ENCODE results near the gene WNT3.

WNT3 gene

GRCh38 chr17:46733837-46734475, 84.5 kb downstream of the WNT3 start:
- H3K27ac Mint-ChIP-seq = no peak overlapping the region
- H3K4me3 Mint-ChIP-seq = no peak overlapping the region
- H3K27me3 Mint-ChIP-seq = no peaks in the 10 kb centered on the region
- H3K9me3 Mint-ChIP-seq = no peaks in the 10 kb centered on the region
- H3K4me1 Mint-ChIP-seq (ENCODE audit: low read depth) = peaks cover 2% of the 10 kb centered on the region
- peaks cover 18% of the 10 kb centered on the region for H3K36me3 Mint-ChIP-seq (ENCODE audit: low read depth)

DNA sequence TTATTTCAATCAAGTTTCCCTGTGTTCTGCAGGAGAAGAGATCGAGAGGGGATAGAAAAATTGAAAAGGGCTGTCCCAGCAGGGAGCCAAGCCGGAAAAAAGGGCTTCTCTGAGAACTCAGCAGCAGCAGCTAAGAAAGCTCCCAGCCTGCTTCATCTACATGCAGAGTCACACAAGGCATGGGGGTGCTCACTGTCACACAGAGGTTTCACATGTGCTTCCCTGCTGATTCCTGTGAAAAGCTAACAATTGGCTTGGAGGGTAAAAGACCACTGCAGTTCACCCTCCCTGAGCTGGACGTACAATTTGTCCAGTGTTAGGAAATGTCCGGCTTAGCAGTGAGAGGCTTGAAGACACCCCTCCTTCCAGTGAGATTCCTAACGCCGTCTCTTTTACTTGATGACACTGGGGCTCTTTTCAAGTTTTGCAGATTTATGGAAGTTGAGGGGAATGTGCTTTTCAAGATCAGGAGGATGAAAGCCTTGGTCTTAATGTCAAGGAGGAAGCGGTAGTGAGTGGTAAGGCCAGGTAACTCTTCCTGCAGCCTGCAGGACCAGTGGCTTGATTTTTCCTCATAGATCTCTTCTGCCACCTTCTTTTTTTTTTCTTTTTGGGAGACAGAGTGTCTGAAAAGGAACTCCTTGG, 85.6 kb downstream of the WNT3 start:
- Mint-ChIP-seq H3K9me3 (no peaks in the 10 kb centered on the region), H3K27ac (no peak overlapping the region), H3K4me1 (ENCODE audit: low read depth) (peaks cover 2% of the 10 kb centered on the region), H3K4me3 (no peak overlapping the region), H3K27me3 (no peaks in the 10 kb centered on the region), H3K36me3 (ENCODE audit: low read depth) (peaks cover 22% of the 10 kb centered on the region)

GRCh38 chr17:46732160-46732559, 86.3 kb downstream of the WNT3 start:
- H3K36me3 Mint-ChIP-seq (ENCODE audit: low read depth) = peaks cover 27% of the 10 kb centered on the region
- H3K27ac Mint-ChIP-seq = no peak overlapping the region
- peaks cover 2% of the 10 kb centered on the region for H3K4me1 Mint-ChIP-seq (ENCODE audit: low read depth)
- no peaks in the 10 kb centered on the region for H3K27me3 Mint-ChIP-seq
- H3K4me3 Mint-ChIP-seq = no peak overlapping the region
- H3K9me3 Mint-ChIP-seq = no peaks in the 10 kb centered on the region

DNA sequence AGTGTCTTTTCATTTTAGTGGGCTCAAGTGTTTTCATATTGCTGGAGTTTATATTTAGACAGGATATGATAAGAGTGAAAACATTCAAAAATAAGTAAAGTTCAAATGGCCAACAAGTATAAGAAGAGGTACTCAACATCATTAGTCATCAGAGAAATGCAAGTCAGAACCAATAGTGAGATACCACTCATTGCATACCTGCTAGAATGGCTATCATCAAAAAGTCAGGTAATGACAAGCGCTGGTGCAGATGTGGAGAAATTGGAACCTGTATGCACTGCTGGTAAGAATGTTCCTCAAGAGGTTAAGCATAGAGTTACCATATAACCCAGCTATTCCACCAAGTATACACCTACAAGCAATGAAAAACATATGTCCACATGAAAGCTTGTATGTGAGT, 87.8 kb downstream of the WNT3 start:
- H3K4me1 Mint-ChIP-seq (ENCODE audit: low read depth) = peaks cover 2% of the 10 kb centered on the region
- H3K27ac Mint-ChIP-seq = no peak overlapping the region
- H3K27me3 Mint-ChIP-seq = no peaks in the 10 kb centered on the region
- H3K36me3 Mint-ChIP-seq (ENCODE audit: low read depth) = peaks cover 28% of the 10 kb centered on the region
- no peaks in the 10 kb centered on the region for H3K9me3 Mint-ChIP-seq
- no peak overlapping the region for H3K4me3 Mint-ChIP-seq

DNA sequence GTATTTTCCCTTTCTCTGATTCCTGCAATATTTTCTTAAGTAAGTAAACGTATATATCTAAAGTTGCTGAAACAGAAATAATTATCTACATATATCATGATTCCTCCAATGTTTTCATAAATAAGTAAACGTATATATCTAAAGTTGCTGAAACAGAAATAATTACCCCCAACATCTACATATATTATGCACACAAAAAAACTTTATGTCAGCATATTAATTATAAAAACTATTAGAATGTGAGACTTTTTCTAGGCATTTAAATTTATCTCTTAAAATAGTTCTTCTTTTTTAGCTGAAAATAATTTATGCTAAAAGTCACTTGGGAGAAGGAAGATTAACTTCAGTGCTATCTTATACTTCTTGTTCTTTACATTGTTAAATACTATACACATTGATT, 88.5 kb downstream of the WNT3 start:
- Mint-ChIP-seq H3K9me3 (no peaks in the 10 kb centered on the region), H3K4me3 (no peak overlapping the region), H3K4me1 (ENCODE audit: low read depth) (no peaks in the 10 kb centered on the region), H3K27ac (no peak overlapping the region), H3K36me3 (ENCODE audit: low read depth) (peaks cover 28% of the 10 kb centered on the region), H3K27me3 (no peaks in the 10 kb centered on the region)

DNA sequence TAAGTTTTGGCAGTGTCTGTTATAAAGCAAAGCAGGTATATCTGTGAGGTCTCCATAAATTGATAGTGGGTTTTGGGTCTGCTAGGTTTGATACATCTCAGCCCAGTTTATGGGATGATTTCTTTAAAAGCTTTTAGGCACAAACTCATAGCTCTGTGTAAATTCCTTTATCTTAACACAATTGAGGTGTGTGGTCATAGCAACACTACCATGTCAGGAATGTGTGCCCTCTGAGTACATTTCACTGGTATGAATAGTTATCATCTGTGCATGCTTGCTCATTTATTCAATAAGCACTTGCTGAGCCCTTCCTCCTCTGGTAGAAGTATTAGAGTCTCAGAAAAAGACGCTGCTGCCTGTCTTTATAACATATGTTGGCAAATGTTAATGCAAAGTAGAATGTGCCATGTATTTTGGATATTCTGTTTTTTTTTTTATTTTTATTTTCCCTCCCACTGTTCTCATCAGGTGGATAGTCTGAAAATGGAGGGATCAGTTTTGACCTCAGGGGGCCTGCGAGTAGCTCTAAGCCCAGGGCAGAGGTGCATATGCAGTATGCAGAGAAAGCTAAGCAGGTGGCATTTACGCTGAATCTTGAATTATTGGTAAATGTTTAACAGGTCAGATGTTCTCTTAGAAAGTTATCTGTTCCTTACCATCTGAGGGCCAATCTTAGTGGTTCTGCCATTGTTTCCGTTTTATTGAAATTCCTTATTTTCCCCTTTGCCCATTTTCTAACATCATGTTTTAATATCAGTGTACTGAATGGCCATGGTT, 90.7 kb downstream of the WNT3 start:
- H3K27ac Mint-ChIP-seq = no peak overlapping the region
- no peaks in the 10 kb centered on the region for H3K4me1 Mint-ChIP-seq (ENCODE audit: low read depth)
- no peak overlapping the region for H3K4me3 Mint-ChIP-seq
- no peaks in the 10 kb centered on the region for H3K27me3 Mint-ChIP-seq
- H3K36me3 Mint-ChIP-seq (ENCODE audit: low read depth) = peaks cover 26% of the 10 kb centered on the region
- no peaks in the 10 kb centered on the region for H3K9me3 Mint-ChIP-seq

GRCh38 chr17:46726206-46726605, 92.3 kb downstream of the WNT3 start:
- no peaks in the 10 kb centered on the region for H3K9me3 Mint-ChIP-seq
- no peak overlapping the region for H3K27ac Mint-ChIP-seq
- H3K4me1 Mint-ChIP-seq (ENCODE audit: low read depth) = no peaks in the 10 kb centered on the region
- no peaks in the 10 kb centered on the region for H3K27me3 Mint-ChIP-seq
- no peak overlapping the region for H3K4me3 Mint-ChIP-seq
- peaks cover 23% of the 10 kb centered on the region for H3K36me3 Mint-ChIP-seq (ENCODE audit: low read depth)

GRCh38 chr17:46722662-46723285, 95.7 kb downstream of the WNT3 start:
- no peaks in the 10 kb centered on the region for H3K4me1 Mint-ChIP-seq (ENCODE audit: low read depth)
- H3K27ac Mint-ChIP-seq = no peak overlapping the region
- peaks cover 16% of the 10 kb centered on the region for H3K36me3 Mint-ChIP-seq (ENCODE audit: low read depth)
- no peaks in the 10 kb centered on the region for H3K27me3 Mint-ChIP-seq
- no peak overlapping the region for H3K4me3 Mint-ChIP-seq
- H3K9me3 Mint-ChIP-seq = no peaks in the 10 kb centered on the region

DNA sequence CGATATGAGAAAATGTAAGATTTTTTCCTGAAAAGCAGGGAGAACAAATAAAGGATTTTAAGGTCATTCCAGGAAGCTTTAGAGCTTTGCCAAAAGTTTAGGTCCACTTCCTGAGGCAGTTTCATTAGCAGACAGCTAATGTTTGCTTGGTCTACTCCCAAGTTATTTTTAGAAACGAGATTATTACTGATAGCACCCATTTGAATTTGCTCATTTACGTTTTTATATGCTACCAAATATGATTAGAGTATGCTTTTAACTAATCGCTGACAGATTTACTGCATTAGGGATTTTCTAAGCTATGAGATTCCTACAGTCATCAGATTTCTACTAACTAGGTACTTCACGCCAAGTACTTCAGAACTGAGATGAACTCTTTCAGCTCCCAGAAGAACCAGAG, 98.1 kb downstream of the WNT3 start:
- H3K4me3 Mint-ChIP-seq = no peak overlapping the region
- H3K27me3 Mint-ChIP-seq = no peaks in the 10 kb centered on the region
- H3K9me3 Mint-ChIP-seq = no peaks in the 10 kb centered on the region
- H3K27ac Mint-ChIP-seq = no peak overlapping the region
- no peaks in the 10 kb centered on the region for H3K4me1 Mint-ChIP-seq (ENCODE audit: low read depth)
- peaks cover 19% of the 10 kb centered on the region for H3K36me3 Mint-ChIP-seq (ENCODE audit: low read depth)

DNA sequence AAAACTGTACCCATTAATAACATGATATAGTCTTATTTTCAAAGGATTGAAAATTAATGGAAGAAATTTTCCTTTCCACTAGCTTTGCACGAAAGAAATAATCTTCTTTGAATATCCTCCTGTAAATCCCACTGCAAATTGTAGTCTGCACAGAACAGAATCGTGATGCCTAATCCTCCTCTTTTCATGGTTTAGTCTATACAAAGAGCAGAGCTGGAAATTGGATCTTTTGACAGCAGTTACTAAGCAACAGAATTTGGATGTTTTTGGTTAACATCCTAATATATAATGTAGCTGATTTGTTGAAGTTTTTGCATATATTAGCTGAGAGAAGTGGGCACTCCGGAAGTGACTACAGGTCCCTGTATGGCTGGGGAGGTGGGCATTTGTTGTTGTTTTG, 98.6 kb downstream of the WNT3 start:
- H3K27ac Mint-ChIP-seq = no peak overlapping the region
- no peaks in the 10 kb centered on the region for H3K4me1 Mint-ChIP-seq (ENCODE audit: low read depth)
- no peaks in the 10 kb centered on the region for H3K27me3 Mint-ChIP-seq
- no peaks in the 10 kb centered on the region for H3K9me3 Mint-ChIP-seq
- H3K36me3 Mint-ChIP-seq (ENCODE audit: low read depth) = peaks cover 20% of the 10 kb centered on the region
- H3K4me3 Mint-ChIP-seq = no peak overlapping the region

- Mint-ChIP-seq H3K9me3 (no peaks in the 10 kb centered on the region), H3K27ac (no peak overlapping the region), H3K36me3 (ENCODE audit: low read depth) (peaks cover 31% of the 10 kb centered on the region), H3K27me3 (no peaks in the 10 kb centered on the region), H3K4me3 (no peak overlapping the region), H3K4me1 (ENCODE audit: low read depth) (no peaks in the 10 kb centered on the region)
Observed at GRCh38 chr17:46717999-46718398, 100.5 kb downstream of the WNT3 start.
